Stimulated activated naive CD8-positive, alpha-beta T cell treated with anti-CD3 and anti-CD28 coated beads, Interleukin-15, Interleukin-2, amounts not matched to agents 100 ng/mL and 50 ng/mL, for 24 hours (primary cell): ENCODE results near the gene TFF1.

Experiments
- H3K27ac Mint-ChIP-seq: one replicate; pipeline ENCODE4 v1.8.0; 2021; ENCODE audit warnings: mild to moderate bottlenecking, mixed read lengths
- H3K27me3 Mint-ChIP-seq: one replicate; pipeline ENCODE4 v1.8.0; 2021; ENCODE audit warnings: mixed read lengths
- H3K36me3 Mint-ChIP-seq: one replicate; pipeline ENCODE4 v1.8.0; 2021; ENCODE audit warnings: low read depth, mixed read lengths
- H3K4me1 Mint-ChIP-seq: one replicate; pipeline ENCODE4 v1.8.0; 2021; ENCODE audit warnings: low read depth, mixed read lengths
- H3K4me3 Mint-ChIP-seq: one replicate; pipeline ENCODE4 v1.8.0; 2021; ENCODE audit warnings: mild to moderate bottlenecking, mixed read lengths
- H3K9me3 Mint-ChIP-seq: one replicate; pipeline ENCODE4 v1.8.0; 2021; ENCODE audit warnings: mixed read lengths

Gene TFF1

DNA sequence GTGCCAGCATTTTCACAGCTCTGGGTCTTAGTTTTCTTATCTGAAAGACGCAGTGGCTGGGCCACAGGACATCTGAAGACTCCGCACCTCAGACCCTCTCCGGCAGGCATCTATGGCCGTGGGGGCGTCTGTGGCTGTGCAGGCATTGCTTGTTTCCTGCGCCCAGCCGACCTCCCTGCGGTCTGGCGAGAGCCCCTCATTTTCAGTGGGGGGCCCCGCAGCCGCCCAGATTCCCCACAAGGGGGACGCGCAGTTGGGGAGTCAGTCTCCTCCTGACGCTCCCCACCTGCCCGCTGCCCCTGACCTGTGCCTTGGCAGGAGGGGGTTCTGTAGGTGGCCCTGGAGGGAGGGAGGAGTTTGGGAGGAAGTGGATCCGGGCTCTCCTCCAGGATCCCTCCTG is 3.5 kb upstream of the TFF1 start:
- H3K9me3 Mint-ChIP-seq: no peaks in the 10 kb centered on the region
- H3K4me1 Mint-ChIP-seq: peaks cover 47% of the 10 kb centered on the region
- H3K27me3 Mint-ChIP-seq: peaks cover 4% of the 10 kb centered on the region
- H3K27ac Mint-ChIP-seq: no peak overlapping the region
- H3K4me3 Mint-ChIP-seq: no peak overlapping the region
- peaks cover 15% of the 10 kb centered on the region for H3K36me3 Mint-ChIP-seq

DNA sequence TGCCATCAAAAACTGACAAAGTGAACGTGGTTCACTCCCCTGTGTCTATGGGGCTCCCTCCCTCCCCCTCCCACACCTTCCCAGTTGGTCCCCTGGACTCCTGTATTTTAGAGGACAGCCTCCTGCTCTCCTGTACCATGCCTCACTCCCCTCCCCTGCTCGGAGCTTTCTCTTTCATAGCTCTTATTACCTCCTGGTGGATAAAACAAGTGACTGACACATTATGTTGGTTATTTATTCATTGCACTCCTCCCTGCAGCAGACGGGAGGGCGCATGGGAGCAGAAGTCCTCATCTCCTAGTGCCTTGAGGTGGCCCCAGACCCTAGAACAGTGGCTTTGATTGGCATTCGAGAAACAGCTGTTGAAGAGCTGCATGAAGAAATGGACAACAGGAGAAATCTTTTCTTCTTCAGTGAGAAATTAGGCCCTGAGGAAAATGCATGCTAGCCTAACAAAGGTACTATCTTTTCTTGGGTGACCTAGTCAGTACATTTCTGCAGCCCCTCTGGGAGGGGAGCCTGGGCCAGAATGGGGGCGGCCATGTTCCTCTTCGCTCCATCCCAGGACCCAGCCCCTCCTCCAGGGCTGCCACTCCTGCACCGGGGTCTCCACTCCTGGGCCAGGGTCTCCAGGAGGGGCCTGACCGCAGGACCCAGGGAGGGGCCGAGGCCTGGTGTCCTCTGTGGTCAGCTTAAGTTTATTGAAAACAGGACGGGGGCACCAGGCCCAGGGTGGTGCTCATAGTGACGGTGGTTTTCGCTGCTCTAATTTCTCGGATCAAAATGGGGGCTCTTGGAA is 1.2 kb upstream of the TFF1 start:
- H3K27ac Mint-ChIP-seq: no peak overlapping the region
- H3K4me1 Mint-ChIP-seq: peaks cover 30% of the 10 kb centered on the region
- no peaks in the 10 kb centered on the region for H3K27me3 Mint-ChIP-seq
- no peak overlapping the region for H3K4me3 Mint-ChIP-seq
- peaks cover 6% of the 10 kb centered on the region for H3K36me3 Mint-ChIP-seq
- no peaks in the 10 kb centered on the region for H3K9me3 Mint-ChIP-seq

DNA sequence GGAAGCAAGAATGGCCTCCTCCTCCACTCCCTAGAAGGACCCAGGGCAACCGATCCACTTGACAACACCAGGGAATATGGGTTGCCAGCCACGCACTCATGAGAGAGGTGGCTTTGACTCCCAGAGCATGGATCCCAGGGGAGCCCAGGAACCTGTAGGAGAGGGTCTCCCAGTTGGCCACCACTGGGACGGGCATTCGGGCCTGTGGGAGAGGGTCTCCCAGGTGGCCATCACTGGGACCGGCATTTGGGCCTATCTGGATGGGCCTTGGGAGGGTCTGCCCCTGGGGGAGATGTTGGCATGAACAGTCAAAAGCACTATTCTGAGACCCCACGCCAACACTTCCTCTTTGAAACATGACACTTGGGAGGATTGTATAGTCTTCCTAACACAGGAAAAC is 565 bp downstream of the TFF1 start:
- Mint-ChIP-seq H3K27me3 (peaks cover 4% of the 10 kb centered on the region), H3K9me3 (no peaks in the 10 kb centered on the region), H3K4me3 (no peak overlapping the region), H3K36me3 (no peaks in the 10 kb centered on the region), H3K4me1 (peaks cover 12% of the 10 kb centered on the region), H3K27ac (no peak overlapping the region)

DNA sequence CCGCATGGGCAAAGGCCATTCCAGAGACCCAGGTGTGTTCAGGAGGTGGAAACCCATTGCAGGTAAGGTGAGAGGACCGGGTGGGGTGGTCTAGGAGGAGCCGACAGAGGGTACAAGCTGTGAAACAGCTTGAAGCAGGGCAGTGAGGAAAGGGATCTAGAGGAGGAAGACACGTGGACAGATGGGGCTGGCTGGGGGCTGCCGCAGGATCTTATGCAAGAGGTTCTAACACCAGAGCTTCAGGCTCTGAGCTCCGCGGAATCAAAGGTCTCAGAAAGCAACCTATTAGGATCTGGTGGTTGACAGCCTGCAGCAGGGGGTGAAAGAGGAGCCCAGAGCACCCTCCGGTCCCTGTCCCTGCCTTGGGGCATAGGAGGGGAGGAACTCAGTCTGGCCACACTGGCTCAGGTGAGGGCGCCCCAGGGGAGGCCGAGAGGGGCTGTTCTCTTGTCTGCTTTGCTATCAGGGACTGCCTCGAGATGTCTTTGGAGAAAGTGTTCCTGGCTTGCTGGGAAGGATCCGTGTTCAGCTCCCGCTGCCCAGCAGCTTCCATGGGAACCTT is 1.9 kb downstream of the TFF1 start:
- Mint-ChIP-seq H3K4me3 (no peak overlapping the region), H3K27me3 (peaks cover 4% of the 10 kb centered on the region), H3K9me3 (no peaks in the 10 kb centered on the region), H3K27ac (peak overlapping the region; percentile 3), H3K4me1 (peaks cover 14% of the 10 kb centered on the region), H3K36me3 (no peaks in the 10 kb centered on the region)

DNA sequence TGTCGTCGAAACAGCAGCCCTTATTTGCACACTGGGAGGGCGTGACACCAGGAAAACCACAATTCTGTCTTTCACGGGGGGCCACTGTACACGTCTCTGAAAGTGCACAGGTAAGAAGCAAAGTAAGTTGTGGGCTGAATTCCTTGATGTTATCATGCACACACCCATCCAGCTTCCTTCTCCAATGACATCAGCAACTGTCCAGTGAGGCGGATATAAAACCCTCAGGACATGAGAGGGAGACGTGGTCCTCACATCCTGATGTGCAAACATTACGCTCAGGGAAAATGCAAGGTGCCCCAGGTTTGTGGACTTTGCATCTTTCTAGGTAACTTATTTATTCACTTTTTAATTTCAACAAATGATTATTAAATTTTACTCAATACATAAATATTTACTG is 3.0 kb downstream of the TFF1 start:
- Mint-ChIP-seq H3K4me3 (no peak overlapping the region), H3K4me1 (peaks cover 13% of the 10 kb centered on the region), H3K27ac (no peak overlapping the region)

DNA sequence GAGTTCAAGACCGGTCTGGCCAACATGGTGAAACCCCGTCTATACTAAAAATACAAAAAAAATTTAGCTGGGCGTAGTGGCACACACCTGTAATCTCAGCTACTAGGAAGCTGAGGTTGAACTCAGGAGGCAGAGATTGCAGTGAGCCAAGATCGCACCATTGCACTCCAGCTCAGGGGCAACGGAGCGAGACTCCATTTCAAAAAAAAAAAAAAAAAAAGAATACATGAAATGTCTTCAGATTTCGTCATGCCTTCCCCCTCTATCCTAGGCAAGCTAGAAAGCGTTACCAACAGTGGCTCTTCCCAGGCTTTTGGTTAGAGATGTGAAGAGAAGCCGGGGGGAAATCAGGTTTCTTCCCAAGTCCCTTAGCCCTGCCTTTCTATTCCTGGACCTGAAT is 3.6 kb downstream of the TFF1 start:
- H3K36me3 Mint-ChIP-seq: no peaks in the 10 kb centered on the region
- H3K27ac Mint-ChIP-seq: no peak overlapping the region
- peaks cover 7% of the 10 kb centered on the region for H3K27me3 Mint-ChIP-seq
- no peaks in the 10 kb centered on the region for H3K9me3 Mint-ChIP-seq
- H3K4me1 Mint-ChIP-seq: peaks cover 9% of the 10 kb centered on the region
- no peak overlapping the region for H3K4me3 Mint-ChIP-seq

More for the DNA sequence above, 3.0 kb downstream of the TFF1 start:
- H3K27me3 Mint-ChIP-seq: peaks cover 7% of the 10 kb centered on the region
- no peaks in the 10 kb centered on the region for H3K36me3 Mint-ChIP-seq
- H3K9me3 Mint-ChIP-seq: no peaks in the 10 kb centered on the region

DNA sequence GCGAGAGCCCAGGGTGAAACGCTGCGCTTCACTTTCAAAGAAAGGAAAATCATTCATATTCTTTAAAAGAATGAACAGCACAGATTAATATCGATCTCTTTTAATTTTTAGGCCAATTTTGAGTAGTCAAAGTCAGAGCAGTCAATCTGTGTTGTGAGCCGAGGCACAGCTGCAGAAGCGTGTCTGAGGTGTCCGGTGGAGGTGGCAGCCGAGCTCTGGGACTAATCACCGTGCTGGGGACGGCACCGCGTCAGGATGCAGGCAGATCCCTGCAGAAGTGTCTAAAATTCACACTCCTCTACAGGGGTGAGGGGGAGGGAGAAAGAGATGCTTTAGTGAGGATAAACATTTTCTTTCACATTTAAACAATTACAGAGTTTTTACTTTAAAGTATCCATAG is 4.1 kb downstream of the TFF1 start:
- Mint-ChIP-seq H3K36me3 (no peaks in the 10 kb centered on the region), H3K4me3 (no peak overlapping the region)

DNA sequence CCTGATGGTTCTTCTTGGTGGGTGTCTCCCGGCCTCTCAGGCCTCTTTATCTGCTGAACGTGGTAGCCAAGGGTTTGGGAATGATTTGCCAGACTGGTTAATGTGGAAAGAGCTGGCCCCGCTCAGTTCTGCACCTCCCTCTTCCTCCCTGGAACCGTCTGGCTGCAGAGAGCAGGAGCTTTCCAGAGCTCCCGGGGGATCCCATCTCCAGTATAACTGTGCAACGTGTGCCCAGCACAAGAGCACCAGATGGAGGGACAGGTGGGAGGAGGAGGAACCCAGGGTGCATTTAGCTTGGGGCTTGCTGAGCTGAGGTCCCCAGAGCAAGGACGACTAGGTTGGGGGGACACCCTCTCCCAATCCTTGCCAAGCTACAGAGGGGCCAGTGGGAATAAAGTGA is 5.0 kb downstream of the TFF1 start:
- no peaks in the 10 kb centered on the region for H3K9me3 Mint-ChIP-seq
- H3K36me3 Mint-ChIP-seq: no peaks in the 10 kb centered on the region
- peaks cover 9% of the 10 kb centered on the region for H3K4me1 Mint-ChIP-seq
- H3K27ac Mint-ChIP-seq: no peak overlapping the region
- peaks cover 7% of the 10 kb centered on the region for H3K27me3 Mint-ChIP-seq
- H3K4me3 Mint-ChIP-seq: no peak overlapping the region

More for the DNA sequence above, 4.1 kb downstream of the TFF1 start:
- Mint-ChIP-seq H3K27me3 (peaks cover 7% of the 10 kb centered on the region), H3K4me1 (peaks cover 9% of the 10 kb centered on the region), H3K9me3 (no peaks in the 10 kb centered on the region), H3K27ac (no peak overlapping the region)

DNA sequence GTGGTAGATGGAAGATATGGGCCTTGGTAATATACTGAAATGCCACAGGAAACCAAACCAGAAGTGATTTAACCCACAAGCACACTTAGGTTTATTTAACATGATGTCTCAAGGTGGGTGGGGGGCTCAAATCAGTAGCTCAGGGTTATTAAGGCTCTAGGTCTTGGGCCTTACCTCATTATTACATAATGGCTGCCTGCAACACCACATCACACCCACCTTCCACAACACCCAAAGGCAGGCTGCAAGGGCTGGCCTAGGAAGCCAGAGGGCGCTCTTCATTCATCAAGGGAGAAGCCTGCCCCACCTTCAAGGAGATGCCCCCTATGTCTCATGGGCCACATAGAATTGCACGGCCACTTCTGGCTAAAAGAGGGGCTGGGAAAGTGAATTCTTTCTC is 6.0 kb downstream of the TFF1 start:
- peaks cover 9% of the 10 kb centered on the region for H3K4me1 Mint-ChIP-seq
- H3K9me3 Mint-ChIP-seq: peaks cover 3% of the 10 kb centered on the region
- no peaks in the 10 kb centered on the region for H3K36me3 Mint-ChIP-seq
- peaks cover 7% of the 10 kb centered on the region for H3K27me3 Mint-ChIP-seq
- no peak overlapping the region for H3K27ac Mint-ChIP-seq
- no peak overlapping the region for H3K4me3 Mint-ChIP-seq

DNA sequence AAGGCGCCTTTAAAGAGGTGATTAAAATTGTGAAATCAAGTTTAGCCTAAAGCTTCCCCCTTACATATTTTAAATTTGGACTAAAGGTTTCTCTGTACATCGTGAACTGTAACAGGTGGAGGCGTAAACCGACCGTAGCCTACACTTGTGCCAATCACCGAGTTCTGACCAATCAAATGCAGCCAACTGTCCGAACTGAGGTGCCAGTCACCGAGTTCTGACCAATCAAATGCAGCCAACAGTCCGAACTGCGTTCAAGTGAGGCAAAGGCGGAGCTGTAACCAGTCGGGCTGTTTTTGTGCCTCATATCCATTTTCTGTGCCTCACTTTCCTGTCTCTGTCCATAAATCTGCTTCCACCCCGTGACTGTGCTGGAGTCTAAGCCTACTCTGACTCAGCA is 7.4 kb downstream of the TFF1 start:
- peaks cover 9% of the 10 kb centered on the region for H3K4me1 Mint-ChIP-seq
- no peaks in the 10 kb centered on the region for H3K36me3 Mint-ChIP-seq
- H3K27ac Mint-ChIP-seq: no peak overlapping the region
- H3K9me3 Mint-ChIP-seq: peaks cover 10% of the 10 kb centered on the region
- peaks cover 7% of the 10 kb centered on the region for H3K27me3 Mint-ChIP-seq
- H3K4me3 Mint-ChIP-seq: no peak overlapping the region

DNA sequence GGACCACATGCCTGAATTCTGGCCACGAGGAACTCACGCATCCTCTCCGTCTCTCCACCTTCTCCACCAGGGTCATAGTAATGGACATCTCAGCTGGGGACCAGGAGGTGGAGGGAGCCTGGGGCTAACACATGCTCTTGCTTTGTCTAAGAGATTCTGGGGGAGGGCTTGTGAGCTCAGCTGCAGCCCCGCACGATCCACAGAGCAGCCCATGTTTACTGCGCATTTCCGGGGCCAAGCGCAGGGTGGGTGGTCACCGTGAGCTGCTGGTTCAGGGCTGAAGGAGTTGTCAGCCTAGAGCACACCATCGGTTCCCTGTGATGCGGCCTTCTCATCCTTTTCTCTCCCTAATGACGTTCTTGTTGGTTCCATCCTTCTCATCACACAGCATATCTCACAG is 8.1 kb downstream of the TFF1 start:
- H3K27me3 Mint-ChIP-seq: peaks cover 11% of the 10 kb centered on the region
- no peak overlapping the region for H3K4me3 Mint-ChIP-seq
- peaks cover 8% of the 10 kb centered on the region for H3K4me1 Mint-ChIP-seq
- peaks cover 16% of the 10 kb centered on the region for H3K9me3 Mint-ChIP-seq
- H3K27ac Mint-ChIP-seq: no peak overlapping the region
- H3K36me3 Mint-ChIP-seq: no peaks in the 10 kb centered on the region

DNA sequence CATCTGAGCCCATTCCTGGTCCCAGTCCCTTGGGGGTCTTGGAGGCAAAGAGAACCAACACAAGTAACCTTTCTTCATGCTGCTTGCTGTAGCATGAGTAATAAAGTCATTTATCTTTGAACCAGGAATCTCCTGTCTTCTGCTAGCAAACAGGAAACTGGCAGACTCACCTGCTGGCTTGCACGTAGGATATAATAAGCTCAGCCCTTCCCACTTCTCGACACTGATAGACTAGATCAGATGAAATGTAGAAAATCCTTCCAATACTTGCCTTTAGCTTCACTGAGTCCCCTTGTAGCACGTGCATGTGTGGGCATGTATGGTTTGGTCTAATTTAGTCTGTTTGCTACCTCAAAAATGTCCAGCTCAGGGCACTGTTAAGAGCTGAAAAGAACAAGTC is 9.0 kb downstream of the TFF1 start:
- H3K4me3 Mint-ChIP-seq: no peak overlapping the region
- no peaks in the 10 kb centered on the region for H3K36me3 Mint-ChIP-seq
- peaks cover 16% of the 10 kb centered on the region for H3K9me3 Mint-ChIP-seq
- H3K4me1 Mint-ChIP-seq: peaks cover 3% of the 10 kb centered on the region
- H3K27me3 Mint-ChIP-seq: peaks cover 11% of the 10 kb centered on the region
- no peak overlapping the region for H3K27ac Mint-ChIP-seq

DNA sequence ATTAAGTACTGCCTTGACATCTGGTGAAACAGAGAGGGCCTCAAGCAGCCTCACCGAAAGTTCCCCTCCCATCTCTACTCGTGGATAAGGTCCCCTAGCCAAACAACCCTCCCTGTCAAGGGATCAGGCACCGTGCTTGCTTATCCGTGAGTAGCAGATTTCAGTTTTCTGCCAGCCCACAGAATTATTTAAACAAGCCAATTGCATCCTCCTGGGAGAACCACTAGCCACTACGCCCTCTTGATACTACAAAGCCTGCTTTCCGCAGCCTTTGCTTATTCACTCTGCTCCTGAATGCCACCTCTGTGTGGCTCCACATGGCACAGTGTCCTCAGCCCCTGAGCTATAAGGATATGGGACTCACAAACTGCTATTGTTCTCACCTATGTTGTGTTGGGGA is 9.7 kb downstream of the TFF1 start:
- peaks cover 16% of the 10 kb centered on the region for H3K9me3 Mint-ChIP-seq
- H3K36me3 Mint-ChIP-seq: no peaks in the 10 kb centered on the region
- peaks cover 3% of the 10 kb centered on the region for H3K4me1 Mint-ChIP-seq
- H3K27me3 Mint-ChIP-seq: peaks cover 8% of the 10 kb centered on the region
- no peak overlapping the region for H3K4me3 Mint-ChIP-seq
- no peak overlapping the region for H3K27ac Mint-ChIP-seq

DNA sequence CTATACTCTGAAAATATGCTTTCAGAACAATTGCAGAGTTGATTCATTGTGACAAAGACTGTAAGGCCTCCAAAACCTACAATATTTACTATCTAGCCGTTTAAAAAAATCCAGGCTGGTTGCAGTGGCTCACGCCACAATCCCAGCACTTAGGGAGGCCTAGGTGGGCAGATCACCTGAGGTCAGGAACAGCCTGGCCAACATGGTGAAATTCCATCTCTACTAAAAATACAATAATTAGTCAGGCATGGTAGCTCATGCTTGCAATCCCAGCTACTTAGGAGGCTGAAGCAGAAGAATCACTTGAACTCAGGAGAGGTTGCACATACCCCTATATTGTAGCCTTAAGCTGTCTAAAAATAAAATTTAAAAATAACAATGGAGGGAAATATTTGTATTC is 10.3 kb downstream of the TFF1 start:
- Mint-ChIP-seq H3K9me3 (peaks cover 16% of the 10 kb centered on the region), H3K36me3 (no peaks in the 10 kb centered on the region), H3K27me3 (peaks cover 8% of the 10 kb centered on the region), H3K4me3 (no peak overlapping the region), H3K27ac (no peak overlapping the region), H3K4me1 (peaks cover 3% of the 10 kb centered on the region)

DNA sequence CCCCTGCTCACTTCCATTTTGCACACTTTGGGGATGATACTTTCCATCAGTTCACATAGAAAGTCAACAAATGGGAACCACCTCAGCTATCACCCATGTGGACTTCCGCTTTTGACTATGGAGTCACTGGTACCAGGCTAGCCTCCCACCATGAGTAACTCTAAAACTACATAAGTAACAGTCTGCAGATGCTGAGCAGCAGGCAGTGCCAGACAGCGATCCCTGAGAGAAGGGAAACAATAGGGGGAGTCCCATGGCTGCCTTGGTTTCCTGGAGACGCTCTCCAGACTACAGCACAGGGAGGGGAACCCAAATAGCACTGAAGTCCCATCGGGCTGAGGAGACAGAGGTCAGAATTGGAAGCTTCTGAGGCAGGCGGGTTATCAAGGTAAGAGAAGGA is 12.7 kb downstream of the TFF1 start:
- Mint-ChIP-seq H3K27me3 (peaks cover 7% of the 10 kb centered on the region), H3K9me3 (peaks cover 16% of the 10 kb centered on the region), H3K36me3 (no peaks in the 10 kb centered on the region), H3K27ac (no peak overlapping the region), H3K4me1 (no peaks in the 10 kb centered on the region), H3K4me3 (no peak overlapping the region)
